DLD1 (cell line): ENCODE measurements around the gene SLC35F4.

Source experiments
- in situ Hi-C: cut with HindIII; loops from 2 replicates; pipeline ENCODE4 v1.10.0; 2017; ENCODE audit warnings: low sequenced_read_pairs

Gene SLC35F4

DNA sequence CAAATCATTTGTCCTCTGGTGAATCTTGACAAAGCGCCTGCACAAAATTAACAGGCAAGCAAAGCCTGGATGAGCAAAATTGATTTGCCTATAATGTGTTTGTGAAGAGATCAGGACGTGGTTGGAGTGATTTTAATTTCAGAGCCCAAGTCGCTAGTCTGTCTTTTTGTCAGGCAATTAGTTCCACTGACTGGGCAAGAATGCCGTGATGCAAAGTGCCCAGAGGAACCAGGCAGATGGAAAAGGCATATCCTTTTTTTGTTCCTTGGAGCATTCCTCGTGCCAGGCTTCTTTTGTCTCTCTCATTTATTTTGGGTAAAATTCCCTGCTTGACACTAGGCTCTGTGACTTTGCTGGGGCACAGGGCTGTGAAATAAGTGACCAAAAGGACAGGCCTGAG is 306.3 kb downstream of the SLC35F4 start:
- in situ Hi-C loops, result no loop called here

DNA sequence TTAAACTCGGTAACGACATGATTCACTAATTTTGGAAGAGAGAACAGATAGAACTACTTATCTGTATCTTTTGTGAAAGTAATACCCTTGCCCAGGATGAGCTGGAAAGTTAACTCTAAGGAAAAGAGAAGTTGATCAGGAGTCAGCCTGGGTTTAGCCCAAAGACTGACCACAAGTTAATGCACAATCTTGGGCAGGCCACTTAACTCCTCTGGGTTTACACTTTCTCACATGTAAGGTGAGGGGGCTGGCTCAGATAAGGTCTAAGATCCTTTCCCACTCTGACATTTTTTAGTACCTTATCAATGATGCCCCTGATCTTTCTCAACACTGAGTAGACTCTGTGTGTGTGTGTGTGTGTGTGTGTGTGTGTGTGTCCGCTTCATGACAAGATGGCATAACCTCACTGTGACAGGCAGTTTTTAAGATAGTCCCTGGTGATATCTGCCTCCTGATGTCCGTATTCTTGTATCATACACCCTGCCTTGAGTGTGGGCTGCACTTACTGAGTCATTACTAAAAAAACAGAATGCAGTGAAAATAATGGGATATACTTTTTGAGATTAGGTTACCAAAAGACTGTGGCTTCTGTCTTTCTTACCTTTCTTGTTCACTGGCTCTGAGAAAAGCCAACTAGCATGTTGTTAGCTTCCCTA is 316.0 kb downstream of the SLC35F4 start:
- in situ Hi-C loops, result no loop called here

DNA sequence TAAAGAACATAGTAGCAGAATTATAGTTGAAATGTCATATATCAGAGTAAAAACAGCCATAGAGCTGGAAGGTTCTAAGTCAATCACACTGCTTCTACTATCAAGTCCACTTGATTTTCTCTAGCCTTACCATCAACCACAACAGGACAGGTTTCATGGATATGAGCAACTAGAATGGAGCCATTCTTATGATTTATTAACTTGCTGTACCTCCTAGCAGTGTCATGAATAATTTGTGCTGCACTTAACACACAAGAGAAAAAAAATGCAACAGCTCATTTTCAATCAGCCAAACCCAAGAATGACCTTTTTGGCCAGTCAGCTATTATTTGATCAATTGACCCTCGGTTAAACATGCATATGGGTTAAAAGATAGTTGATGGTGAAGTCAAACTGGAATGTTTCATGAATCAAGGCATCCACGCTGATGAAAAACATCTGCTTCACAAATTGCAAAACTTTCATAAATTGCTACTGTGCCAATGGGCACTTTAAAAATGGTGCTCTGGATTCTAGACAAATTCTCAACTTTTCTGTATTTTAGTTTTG is 316.8 kb downstream of the SLC35F4 start:
- in situ Hi-C loops, result no loop called here

DNA sequence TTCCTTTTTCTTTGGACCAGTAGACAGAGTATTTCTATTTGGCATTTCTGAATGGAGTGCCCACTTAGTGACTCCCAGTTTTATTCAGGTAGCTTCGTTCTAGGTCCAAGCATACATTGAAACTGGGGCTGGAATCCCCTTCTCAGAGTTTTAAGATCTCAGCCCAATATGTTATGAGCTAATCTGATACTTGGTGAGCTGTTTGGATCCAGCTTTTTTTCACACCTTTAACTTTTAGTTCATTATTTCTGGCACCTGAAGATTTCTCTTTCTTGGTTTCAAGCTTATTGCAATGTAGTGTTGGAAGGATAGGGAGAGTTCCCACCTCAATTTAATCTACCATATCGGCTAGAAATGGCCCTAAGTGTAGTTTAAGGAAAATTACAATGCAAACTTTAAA is 318.8 kb downstream of the SLC35F4 start:
- in situ Hi-C loops, result no loop called here

DNA sequence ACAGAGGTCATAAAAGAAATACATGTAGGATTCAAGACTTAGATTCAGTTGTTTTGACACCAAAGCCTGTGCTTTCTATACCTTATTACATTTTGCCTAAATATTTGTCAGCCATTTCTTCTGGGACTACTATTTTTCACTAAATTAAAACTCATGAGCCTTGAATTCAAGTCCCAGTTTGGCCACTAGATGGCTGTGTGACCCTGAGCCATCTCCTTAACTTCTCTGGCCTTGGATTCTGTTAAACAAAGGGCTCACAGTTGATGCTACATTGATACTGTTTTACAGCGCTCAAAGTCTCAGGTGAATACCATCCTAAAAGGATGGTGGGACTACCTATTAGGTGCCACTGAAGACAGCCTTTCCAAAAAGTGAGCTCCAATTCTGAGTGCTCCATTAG is 332.7 kb downstream of the SLC35F4 start:
- in situ Hi-C loops, result no loop called here

DNA sequence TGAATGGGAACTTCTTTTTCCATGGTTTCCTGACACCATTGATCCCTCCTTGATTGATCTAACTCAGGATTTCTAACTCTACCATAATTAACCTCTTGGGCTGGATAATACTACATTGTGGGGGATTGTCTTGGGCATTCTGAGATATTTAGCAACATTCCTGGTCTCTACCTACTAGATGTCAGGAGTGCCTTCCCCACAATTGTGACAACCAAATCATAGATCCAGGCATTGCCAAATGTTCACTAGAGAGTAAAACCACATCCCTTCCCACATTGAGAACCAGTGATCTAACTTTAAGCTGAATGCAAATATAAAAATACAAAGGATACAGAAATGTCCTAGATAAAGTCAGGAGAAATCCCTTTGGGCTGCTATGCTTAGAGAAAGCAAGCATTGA is 335.3 kb downstream of the SLC35F4 start:
- in situ Hi-C loops, result no loop called here

DNA sequence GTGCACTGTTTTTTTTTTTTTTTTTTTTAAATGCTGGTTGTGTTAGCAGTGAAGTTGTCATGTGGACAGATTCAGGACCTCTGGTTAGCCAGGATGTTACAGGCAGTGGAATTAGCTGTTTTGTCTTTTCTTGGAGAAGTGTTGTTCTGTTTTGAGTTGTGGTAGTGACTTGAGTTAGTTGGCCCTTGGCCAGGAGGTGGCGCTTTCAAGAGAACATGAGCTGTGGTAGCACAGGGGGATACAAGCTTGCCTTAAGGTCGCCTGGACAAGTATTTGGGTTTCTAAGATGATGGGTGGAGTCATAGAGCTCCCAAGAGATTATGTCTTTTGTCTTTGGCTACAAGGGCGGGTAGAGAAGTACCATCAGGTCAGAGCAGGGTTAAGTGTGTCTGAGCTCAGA is 338.9 kb downstream of the SLC35F4 start:
- in situ Hi-C loops, result no loop called here

DNA sequence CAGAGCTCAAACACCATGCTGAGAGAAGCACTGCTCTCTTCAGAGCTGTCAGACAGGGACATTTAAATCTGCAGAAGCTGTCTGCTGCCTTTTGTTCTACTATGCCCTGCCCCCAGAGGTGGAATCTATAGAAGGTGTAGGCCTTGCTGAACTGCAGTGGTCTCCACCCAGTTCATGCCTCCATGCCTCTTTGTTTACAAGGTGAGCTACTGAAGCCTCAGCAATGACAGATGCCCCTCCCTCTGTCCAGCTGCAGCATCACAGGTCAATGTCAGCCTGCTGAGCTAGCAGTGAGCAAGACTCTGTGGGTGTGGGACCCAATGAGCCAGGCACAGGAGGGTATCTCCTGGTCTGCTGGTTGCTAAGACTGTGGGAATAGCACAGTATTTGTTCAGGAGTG is 346.8 kb downstream of the SLC35F4 start:
- in situ Hi-C loops, result no loop called here
